GM23338 (cell line): ENCODE results near the gene WFS1. TPM values are rescaled to one million over a fixed set of nuclear protein-coding genes. Genes with fewer than 3 reads are reported as not detected.

Experiments used
- ATAC-seq: fragments of 200-7000 bp; cut with Tn5 transposase; 3 replicates; pipeline ENCODE4 v1.9.1; 2020
- DNase-seq: peaks from one replicate; pipeline ENCODE4 v3.0.0-alpha.2; 2015; ENCODE audit warnings: low spot score
- H2AFZ ChIP-seq: fragments of 200-600 bp; sonication (generic); 2 replicates; pipeline ENCODE4 v1.8.0; 2016; ENCODE audit warnings: antibody characterized with exemption, mild to moderate bottlenecking, moderate library complexity
- H3F3A ChIP-seq: fragments of 200-600 bp; sonication (generic); replicated peaks from 2 replicates; pipeline ENCODE4 v1.8.0; 2017; ENCODE audit warnings: antibody characterized with exemption, mixed run types, low read depth
- H3K27ac ChIP-seq: fragments of 200-600 bp; sonication (generic); 2 replicates; pipeline ENCODE4 v1.6.1; 2016; ENCODE audit warnings: low read depth
- H3K27me3 ChIP-seq: fragments of 200-600 bp; sonication (generic); 2 replicates; pipeline ENCODE4 v1.8.0; 2016; ENCODE audit warnings: mild to moderate bottlenecking, mixed run types, moderate library complexity; ENCODE audit not compliant: insufficient read depth
- H3K36me3 ChIP-seq: fragments of 200-600 bp; sonication (generic); 2 replicates; pipeline ENCODE4 v1.8.0; 2016; ENCODE audit warnings: mild to moderate bottlenecking; ENCODE audit not compliant: insufficient read depth
- H3K4me1 ChIP-seq: fragments of 200-600 bp; sonication (generic); 2 replicates; pipeline ENCODE4 v1.8.0; 2016; ENCODE audit warnings: mild to moderate bottlenecking, moderate library complexity; ENCODE audit not compliant: insufficient read depth
- H3K4me2 ChIP-seq: fragments of 200-600 bp; sonication (generic); 2 replicates; pipeline ENCODE4 v1.7.1; 2017; ENCODE audit warnings: mixed run types
- H3K4me3 ChIP-seq: fragments of 200-600 bp; sonication (generic); 2 replicates; pipeline ENCODE4 v1.6.1; 2016; ENCODE audit warnings: mixed run types
- H3K79me2 ChIP-seq: fragments of 200-600 bp; sonication (generic); replicated peaks from 2 replicates; pipeline ENCODE4 v1.8.0; 2017; ENCODE audit warnings: mild to moderate bottlenecking; ENCODE audit not compliant: insufficient read depth
- H3K9me2 ChIP-seq: fragments of 200-600 bp; sonication (generic); 2 replicates; pipeline ENCODE4 v1.8.0; 2017; ENCODE audit not compliant: insufficient read depth
- H4K20me1 ChIP-seq: fragments of 200-600 bp; sonication (generic); replicated peaks from 2 replicates; pipeline ENCODE4 v1.8.0; 2017; ENCODE audit warnings: mild to moderate bottlenecking; ENCODE audit not compliant: insufficient read depth
- H3K27ac Mint-ChIP-seq: 2 replicates; pipeline ENCODE4 v1.8.0; 2020; ENCODE audit warnings: inconsistent platforms, mild to moderate bottlenecking, moderate library complexity, mixed read lengths
- H3K27me3 Mint-ChIP-seq: 3 replicates; pipeline ENCODE4 v1.8.0; 2022; ENCODE audit warnings: low read depth, mild to moderate bottlenecking, moderate library complexity, mixed read lengths, inconsistent platforms; ENCODE audit not compliant: insufficient read depth, poor library complexity
- H3K36me3 Mint-ChIP-seq: 3 replicates; pipeline ENCODE4 v1.8.0; 2021; ENCODE audit warnings: low read depth, mild to moderate bottlenecking, inconsistent platforms, moderate library complexity, mixed read lengths
- H3K4me1 Mint-ChIP-seq: 3 replicates; pipeline ENCODE4 v1.8.0; 2020; ENCODE audit warnings: mild to moderate bottlenecking, inconsistent platforms, mixed read lengths
- H3K4me3 Mint-ChIP-seq: 3 replicates; pipeline ENCODE4 v1.8.0; 2021; ENCODE audit warnings: moderate library complexity, mild to moderate bottlenecking, inconsistent platforms, mixed read lengths
- H3K9me3 Mint-ChIP-seq: 3 replicates; pipeline ENCODE4 v1.8.0; 2020; ENCODE audit warnings: moderate library complexity, mild to moderate bottlenecking, inconsistent platforms, mixed read lengths
- CREB1 ChIP-seq: fragments of 250-450 bp; sonication (Bioruptor Pico); IDR thresholded peaks from 2 replicates; pipeline ENCODE4 v1.5.0; 2020; ENCODE audit warnings: low read depth, mild to moderate bottlenecking, moderate library complexity
- ETS1 ChIP-seq: IDR thresholded peaks from 2 replicates; pipeline ENCODE4 v1.6.1; 2016; ENCODE audit warnings: antibody characterized with exemption
- STAT1 ChIP-seq: IDR thresholded peaks from one replicate; pipeline ENCODE4 v1.6.1; 2016; ENCODE audit warnings: antibody characterized with exemption; ENCODE audit not compliant: unreplicated experiment
- ZNF331 ChIP-seq: fragments of 250-450 bp; sonication (Bioruptor Pico); IDR thresholded peaks from 2 replicates; pipeline ENCODE4 v1.5.0; 2020; ENCODE audit warnings: low read depth, mild to moderate bottlenecking, moderate library complexity
- ZNF462 ChIP-seq: fragments of 250-450 bp; sonication (Bioruptor Pico); IDR thresholded peaks from 2 replicates; pipeline ENCODE4 v1.5.0; 2020; ENCODE audit warnings: mild to moderate bottlenecking, moderate library complexity
- polyA plus RNA-seq: library from polyadenylated mRNA; unstranded; fragments of >200 nt; fragmentation: Nextera tagmentation; extraction: Ambion mirVana; gene quantifications from 2 replicates; pipeline ENCODE4 v1.2.1, GENCODE V29; 2016
- total RNA-seq: library from RNA; depleted of rRNA; stranded (reverse); fragments of >200 nt; shearing (Covaris generic); gene quantifications from 2 replicates; pipeline ENCODE4 v1.2.3, GENCODE V29; 2014

The WFS1 gene
- total and polyA plus RNA-seq, 2 experiments from 2014 or later: 24.7 to 45.4 TPM

- TF ChIP-seq ZNF462 (CRISPR knock-in tag): no peak
- TF ChIP-seq ETS1: no peak
- no peak for TF ChIP-seq CREB1 (CRISPR knock-in tag)
- no peak for TF ChIP-seq ZNF331 (CRISPR knock-in tag)
Observed at GRCh38 chr4:6338175-6338950, 68.7 kb downstream of the WFS1 start (continued).

GRCh38 chr4:6338951-6339817, 69.5 kb downstream of the WFS1 start:
- Histone ChIP-seq H3K4me2 (no peak overlapping the region), H3K27me3 (no peaks in the 10 kb centered on the region), H2AFZ (no peak overlapping the region), H3K9me2 (no peaks in the 10 kb centered on the region), H3K36me3 (no peaks in the 10 kb centered on the region), H3K27ac (no peak overlapping the region), H3F3A (no peaks in the 10 kb centered on the region), H3K4me3 (no peak overlapping the region), H4K20me1 (no peaks in the 10 kb centered on the region), H3K79me2 (no peaks in the 10 kb centered on the region), H3K4me1 (peaks cover 12% of the 10 kb centered on the region; the same call in 1 of the 2 replicates)
- Mint-ChIP-seq H3K4me1 (peaks cover 29% of the 10 kb centered on the region), H3K27ac (no peak overlapping the region), H3K9me3 (peaks cover 7% of the 10 kb centered on the region; the same call in 2 of the 3 replicates), H3K4me3 (no peak overlapping the region), H3K36me3 (no peaks in the 10 kb centered on the region; the same call in 2 of the 3 replicates), H3K27me3 (peaks cover 12% of the 10 kb centered on the region)
- ATAC-seq: no peak
- no peak for TF ChIP-seq STAT1
- DNase-seq: no peak
